GM21526 (cell line): ENCODE measurements around the gene EPG5.
"Not testable (repeated sequence)": the region's sequence is repeated elsewhere in the genome, so short reads cannot be mapped to it uniquely, and the experiment has no call there.

Experiments used
- ATAC-seq: cut with Tn5 transposase; IDR thresholded peaks from one replicate; pipeline ENCODE4 v1.9.1; 2021; ENCODE audit warnings: moderate library complexity; ENCODE audit not compliant: unreplicated experiment, low FRiP score

EPG5 gene

DNA sequence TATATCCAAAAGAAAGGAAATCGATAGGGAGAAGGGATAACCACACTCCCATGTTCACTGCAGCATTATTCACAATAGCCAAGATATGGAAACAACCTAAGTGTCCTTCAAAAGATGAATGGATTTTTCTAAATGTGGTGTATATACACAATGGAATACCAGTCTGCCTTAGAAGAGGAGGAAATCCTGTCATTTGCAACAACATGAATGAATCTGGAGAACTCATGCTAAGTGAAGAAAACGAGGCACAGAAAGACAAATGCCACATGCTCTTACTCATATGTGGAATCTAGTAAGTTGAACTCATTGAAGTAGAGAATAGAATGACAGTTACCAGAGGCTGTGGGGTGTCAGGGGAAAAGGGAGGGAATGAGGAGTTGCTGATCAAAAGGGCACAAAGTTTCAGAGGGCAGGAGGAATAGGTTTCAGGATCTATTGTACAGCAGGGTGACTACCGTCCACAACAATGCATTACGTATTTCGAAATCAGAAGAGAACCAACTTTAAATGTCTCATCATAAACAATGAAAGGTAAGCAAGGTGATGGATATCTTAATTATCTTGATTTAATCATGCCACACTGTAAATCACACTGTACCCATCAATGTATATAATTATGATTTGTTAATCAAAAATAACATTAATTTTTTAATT is 95.6 kb downstream of the EPG5 start:
- no peak for ATAC-seq

DNA sequence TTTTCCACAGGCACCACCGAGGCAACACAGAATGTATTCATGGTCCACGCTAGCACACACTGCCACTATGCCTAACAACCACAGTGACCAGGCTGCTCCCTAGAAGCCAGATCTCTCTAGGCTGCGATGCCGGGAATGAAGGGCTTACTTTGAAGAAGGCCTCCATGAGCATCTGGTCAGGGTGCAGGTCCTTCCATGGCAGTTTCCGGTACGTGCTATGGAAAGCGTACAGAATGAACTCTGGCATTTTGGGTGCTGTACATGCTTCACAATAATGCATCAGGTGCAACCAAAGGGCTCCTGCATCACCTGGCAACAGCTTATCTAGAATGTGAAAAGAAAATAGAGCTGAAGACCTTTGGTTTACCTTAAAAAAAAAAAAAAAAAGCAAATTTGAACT is 96.7 kb downstream of the EPG5 start:
- no peak for ATAC-seq

DNA sequence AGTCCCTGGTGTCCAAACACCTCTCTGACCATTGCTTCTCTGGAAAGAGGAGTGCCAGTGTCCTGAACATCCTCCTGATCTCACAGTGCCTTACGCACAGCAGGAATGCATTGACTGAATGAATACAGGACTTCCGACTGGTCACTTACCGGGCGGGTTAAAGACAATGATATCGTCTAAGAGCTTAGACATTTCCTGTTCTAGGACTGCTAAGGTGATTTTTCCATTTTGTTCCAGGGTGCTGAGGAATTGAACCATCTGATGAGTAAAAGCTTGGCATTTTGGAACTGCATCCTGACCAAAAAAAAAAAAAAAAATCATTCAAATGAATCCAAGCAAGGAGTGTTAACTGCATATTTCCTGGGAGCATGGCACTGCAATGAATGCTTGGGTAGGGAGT is 101.7 kb downstream of the EPG5 start:
- ATAC-seq: no peak

DNA sequence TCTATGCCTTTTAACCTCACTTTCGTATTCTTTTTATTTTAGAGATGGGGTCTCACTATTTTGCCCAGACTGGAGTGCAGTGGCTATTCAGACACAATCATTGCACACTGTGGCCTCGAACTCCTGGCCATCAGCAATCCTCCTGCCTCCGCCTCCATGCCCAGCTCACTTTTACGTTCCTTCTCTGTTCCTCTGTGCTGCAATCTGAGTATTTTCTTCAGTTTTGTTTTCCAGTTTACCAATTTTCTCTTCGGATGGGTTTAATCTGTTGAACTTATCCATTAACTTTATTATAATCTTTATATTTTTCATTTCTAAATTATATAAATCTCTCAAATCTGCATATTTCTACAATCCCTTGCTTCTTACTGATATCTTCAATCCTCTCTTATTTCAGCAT is 103.0 kb downstream of the EPG5 start:
- no peak for ATAC-seq

GRCh38 chr18:45863469-45863868 is 103.7 kb downstream of the EPG5 start:
- no peak for ATAC-seq

DNA sequence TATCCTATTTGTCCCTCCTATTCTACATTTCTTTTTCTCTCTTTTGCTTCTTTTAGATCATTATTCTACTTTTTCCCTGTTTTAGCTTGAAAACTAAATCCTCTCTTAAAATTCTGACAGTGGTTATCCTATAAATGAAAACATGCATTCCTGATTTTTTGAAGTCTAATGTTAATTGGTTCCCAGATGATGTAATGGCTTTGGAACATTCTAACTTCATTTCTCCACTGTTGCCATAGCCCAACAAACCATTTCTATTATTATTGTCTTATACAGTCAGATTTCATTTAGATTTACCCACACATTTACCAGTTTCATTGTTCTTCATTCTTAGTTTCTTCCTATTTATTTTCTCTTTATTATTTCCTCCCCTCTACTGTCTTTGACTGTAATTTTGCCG is 105.2 kb downstream of the EPG5 start:
- no peak for ATAC-seq

DNA sequence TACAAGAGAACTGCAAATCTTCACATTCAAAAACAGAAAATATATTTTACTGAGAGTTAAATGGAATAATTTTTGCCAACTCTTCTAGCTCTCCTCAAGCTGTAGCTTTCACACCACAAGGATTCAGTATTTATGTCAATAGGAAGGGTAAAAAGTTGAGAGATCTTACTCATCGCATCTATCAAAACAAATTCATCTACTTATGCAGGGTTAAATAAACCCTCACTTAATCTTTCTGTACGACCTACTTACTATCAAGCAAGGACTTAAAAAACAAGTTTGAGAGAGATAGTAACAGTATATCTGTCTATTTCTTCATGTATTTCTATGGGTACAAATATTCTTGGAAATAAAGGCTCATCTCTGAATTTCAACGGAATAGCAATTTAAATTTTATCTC is 106.2 kb downstream of the EPG5 start:
- no peak for ATAC-seq

- no peak for ATAC-seq
These were observed 106.6 kb downstream of the EPG5 start for GRCh38 chr18:45860492-45860891.

GRCh38 chr18:45859334-45859733 is 107.8 kb downstream of the EPG5 start:
- no peak for ATAC-seq

- ATAC-seq: no peak
These were observed 110.6 kb downstream of the EPG5 start for GRCh38 chr18:45856531-45856930.

DNA sequence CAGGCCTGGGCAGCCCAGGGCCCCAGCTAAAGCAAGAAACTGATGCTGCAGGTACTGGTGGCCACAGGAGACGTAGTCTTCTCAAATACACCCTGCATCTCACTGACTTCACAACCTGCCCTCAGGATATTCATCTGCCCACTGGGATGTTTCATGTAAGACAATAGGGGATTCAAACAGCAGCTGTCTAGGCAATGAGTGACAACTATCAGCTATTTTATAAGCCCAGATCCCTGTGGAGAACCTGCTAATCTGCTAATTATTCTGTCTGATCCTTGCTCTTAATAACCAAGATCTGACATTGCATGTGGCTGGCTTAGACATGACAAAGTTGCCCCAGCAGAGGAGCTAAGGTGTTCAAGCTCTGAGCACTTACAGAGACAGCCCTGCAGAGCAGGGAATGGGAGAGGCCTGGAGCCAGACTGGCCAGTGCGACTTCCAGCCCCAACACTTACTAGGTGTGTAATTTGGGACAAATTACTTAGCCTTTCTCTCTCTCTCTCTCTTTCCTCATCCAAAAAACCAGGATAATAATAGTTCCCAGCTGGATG is 113.0 kb downstream of the EPG5 start:
- no peak for ATAC-seq

- no peak for ATAC-seq
These were observed 114.5 kb downstream of the EPG5 start for GRCh38 chr18:45852631-45853030.

DNA sequence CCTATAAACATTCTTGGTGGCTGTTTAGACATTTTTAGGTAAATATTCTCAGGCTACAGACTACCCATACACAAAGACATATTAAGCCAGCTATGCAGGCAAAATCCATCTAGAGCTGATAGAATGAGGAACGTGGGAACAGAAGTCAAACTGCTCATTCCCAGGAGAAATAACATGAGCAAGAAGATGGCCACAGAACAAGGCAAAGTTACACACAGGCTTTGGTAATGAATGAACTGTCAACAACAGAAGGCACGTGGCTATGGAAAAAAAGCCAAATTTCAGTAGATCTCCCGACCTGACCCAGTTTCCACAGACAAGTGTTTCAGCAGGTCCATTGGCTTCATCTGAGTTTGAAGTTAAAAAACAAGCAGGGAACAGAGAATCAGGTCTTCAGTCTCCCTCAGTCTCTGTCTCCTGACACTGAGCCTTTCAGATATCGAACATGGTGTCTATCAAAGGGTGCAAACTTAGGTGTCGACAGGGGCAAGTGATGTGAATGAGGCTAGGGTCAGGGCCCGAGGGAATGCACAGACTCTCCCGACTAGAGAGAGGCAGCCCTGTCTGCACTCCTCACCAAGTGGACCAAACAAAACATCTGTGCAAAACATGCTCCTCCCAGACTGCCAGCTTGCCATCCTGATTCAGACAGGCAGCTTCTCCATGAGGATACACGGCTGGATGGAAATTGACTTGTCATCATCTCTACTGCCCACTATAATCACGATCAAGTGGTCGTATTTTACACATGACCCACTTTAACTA is 115.8 kb downstream of the EPG5 start:
- no peak for ATAC-seq

- no peak for ATAC-seq
These were observed 117.1 kb downstream of the EPG5 start for GRCh38 chr18:45850021-45850420.

DNA sequence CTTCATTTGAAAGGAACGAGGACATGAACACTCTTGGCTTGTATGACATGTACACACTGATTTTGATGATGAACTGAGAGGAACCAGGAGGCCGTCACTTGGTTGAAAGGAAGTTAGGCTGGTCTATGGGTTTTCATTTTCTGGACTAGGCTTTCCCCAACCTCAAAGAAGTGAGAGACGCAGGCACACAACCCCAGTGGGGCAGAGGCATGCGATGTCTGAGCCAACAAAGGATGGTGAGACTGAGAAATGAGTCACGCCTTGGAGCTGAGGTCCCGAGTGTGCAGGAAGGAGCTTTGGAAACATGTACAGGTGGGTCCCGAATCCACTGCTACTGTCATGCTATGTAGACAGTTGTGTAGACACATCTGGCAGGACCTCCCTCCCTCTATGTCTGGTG is 117.6 kb downstream of the EPG5 start:
- ATAC-seq: no peak

DNA sequence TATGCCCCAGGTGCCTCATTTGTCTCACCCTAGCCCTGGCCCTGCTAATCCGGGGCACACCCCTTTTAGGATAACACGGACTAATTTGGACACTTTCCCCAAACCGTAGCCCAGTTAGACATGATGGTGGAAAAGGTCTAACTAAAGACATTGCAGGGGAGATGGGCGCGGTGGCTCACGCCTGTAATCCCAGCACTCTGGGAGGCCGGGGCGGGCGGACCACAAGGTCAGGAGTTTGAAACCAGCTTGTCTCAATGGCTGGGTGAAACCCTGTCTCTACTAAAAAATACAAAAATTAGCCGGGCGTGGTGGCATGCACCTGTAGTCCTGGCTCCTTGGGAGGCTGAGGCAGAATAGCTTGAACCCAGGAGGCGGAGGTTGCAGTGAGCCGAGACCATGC is 118.5 kb downstream of the EPG5 start:
- ATAC-seq: not testable (repeated sequence)

DNA sequence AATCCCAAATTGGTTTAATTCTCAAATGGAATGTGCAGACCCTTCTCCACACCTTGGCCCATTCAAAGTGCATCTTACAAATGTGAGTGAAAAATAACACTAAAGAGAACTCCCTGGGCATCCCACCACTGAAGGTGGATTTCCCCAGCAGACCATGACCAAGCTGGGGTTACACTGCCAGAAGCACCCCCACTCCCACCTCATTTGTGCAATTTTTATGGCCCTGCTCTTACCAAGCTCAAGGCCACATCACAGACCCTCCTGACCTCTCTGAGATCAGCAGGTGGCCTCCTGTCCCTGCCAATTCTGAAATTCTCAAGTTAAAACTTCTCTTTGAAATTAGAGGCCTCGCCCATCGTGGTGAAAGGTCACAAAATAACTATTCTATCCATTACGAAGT is 120.0 kb downstream of the EPG5 start:
- no peak for ATAC-seq

DNA sequence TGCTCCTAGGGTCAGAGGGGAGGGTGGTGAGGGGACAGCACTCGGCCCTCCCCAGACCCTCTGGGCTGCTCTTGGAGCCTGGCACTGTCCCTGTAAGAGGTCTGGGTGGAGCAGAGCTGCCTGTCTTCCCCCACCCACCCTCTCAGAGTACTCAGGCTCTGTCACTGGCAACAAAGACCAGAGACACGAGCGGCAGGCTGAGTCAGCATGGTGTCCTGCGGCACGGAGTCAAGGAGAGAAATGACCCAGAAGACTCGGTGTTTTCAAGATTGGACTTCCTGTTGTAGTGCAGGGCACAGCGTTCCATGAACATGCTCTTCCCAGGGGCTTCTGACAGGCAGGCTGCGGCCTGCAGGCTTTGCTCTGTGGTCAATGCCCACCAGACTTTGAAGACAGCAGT is 121.7 kb downstream of the EPG5 start:
- no peak for ATAC-seq

- no peak for ATAC-seq
These were observed 122.2 kb downstream of the EPG5 start for GRCh38 chr18:45844938-45845337.

DNA sequence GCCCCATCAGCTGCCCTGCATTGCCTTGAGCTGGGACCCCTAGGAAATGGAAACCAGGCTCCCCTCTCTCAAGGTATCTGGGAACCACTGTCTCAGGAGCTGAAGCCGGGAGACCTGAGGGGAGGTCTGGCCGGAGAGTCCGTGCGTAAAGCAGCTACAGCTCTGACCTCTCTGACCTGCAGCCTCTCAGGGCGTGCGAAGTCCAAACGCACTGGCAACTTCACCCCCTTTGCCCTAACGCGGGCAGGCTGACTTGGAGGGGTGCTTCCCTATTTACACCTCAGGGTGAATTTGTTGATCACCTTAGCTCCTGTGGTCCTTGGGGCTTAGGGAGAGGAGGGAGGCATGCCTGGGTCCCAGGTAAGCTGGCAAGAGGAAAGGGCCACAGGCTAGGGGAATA is 124.1 kb downstream of the EPG5 start:
- no peak for ATAC-seq

DNA sequence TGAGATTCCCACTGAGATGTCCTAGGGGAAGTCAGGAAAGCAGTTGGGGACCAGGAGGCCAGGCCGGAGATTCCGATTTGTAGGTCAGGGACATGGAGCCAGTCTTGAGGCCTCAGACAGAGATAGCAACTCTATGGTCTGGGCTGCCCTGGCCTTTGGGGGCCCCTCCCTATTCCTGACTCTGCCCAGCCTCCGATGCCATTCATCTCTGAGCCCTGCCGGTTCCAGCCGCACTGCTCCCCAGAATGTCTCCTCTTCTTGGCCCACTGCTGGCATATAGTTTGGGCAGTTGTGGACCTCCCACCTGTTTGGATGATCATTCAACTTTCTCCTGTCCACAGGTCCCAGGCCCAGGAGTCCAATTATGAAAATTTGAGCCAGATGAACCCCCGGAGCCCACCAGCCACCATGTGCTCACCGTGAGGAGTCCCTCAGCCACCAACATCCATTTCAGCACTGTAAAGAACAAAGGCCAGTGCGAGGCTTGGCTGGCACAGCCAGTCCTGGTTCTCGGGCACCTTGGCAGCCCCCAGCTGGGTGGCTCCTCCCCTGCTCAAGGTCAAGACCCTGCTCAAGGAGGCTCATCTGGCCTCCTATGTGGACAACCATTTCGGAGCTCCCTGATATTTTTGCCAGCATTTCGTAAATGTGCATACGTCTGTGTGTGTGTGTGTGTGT is 125.2 kb downstream of the EPG5 start:
- no peak for ATAC-seq
